Measurements from ENCODE around the gene NSRP1.

DNA sequence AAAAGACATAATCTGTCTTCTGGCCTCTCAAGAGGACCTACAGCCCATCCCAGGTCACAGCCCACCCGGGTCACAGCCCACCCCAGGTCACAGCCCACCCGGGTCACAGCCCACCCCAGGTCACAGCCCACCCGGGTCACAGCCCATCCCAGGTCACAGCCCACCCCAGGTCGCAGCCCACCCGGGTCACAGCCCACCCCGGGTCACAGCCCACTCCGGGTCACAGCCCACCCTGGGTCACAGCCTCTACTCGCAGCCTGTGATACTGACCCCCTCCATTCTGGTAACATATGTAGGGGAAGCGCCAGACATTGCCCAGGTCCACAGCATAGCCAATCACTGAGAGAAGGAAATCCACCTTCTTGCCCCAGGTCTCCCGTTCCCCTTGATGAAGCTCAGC lies 104.7 kb downstream of the NSRP1 start:
- no peak for TF ChIP-seq CTCF (IDR thresholded peaks at IDR 0.05)
- no peak for TF ChIP-seq POLR2A (IDR thresholded peaks at IDR 0.05)
- no peak for TF ChIP-seq EP300 (IDR thresholded peaks at IDR 0.05)
